ENCODE data around the gene TLE1. TPM values are rescaled to one million over a fixed set of nuclear protein-coding genes. Genes with fewer than 3 reads are reported as not detected.

The TLE1 gene
- polyA plus RNA-seq, 4 donors, result 5.9 to 28.6 (median 18.8) TPM

DNA sequence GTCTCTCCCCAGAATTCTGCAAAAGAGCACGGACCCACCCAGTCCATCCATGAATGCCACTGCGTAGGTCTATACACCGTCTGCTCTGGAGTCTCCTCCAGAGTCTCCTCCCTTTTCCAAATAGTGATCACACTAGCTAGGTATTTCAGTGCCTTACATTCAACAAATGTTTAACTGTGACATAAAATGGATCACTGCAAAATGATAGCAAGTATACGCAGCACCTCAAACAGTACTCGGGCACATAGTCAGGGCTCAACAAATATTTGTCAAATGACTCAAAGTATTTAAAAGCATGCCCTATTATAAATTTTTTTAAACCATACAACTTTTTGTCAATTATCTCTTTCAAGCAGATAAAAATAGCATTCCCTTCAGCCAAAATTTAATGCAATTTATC is 60.5 kb downstream of the TLE1 start:
- Histone ChIP-seq H3K36me3 (ENCODE audit: control insufficient read depth in 3 of 3, insufficient read depth in 2 of 3, low read depth in 1 of 3, low read length in 3 of 3) (peaks cover 0 to 7% (median 0%) of the 10 kb centered on the region in 3 donors), H3K4me1 (ENCODE audit: control insufficient read depth in 3 of 3, insufficient read depth in 2 of 3, low read depth in 1 of 3, low read length in 2 of 3) (peaks cover 0 to 6% (median 0%) of the 10 kb centered on the region in 3 donors), H3K9me3 (ENCODE audit: control insufficient read depth in 2 of 2, insufficient read depth in 1 of 2, low read depth in 1 of 2, low read length in 1 of 2) (no peaks in the 10 kb centered on the region), H3K27me3 (ENCODE audit: control insufficient read depth in 3 of 3, insufficient read depth in 3 of 3, low read length in 3 of 3) (no peaks in the 10 kb centered on the region), H3K27ac (ENCODE audit: low read depth in 1 of 3, low read length in 2 of 3) (no peak overlapping the region), H3K4me3 (ENCODE audit: low read depth in 1 of 3, low read length in 3 of 3) (no peak overlapping the region)
- FAIRE-seq (no peak), DNase-seq (no peak)
- 91 to 95% (median 94%) methylated on average over 5 of the region's 5 CpGs for WGBS, 3 donors

DNA sequence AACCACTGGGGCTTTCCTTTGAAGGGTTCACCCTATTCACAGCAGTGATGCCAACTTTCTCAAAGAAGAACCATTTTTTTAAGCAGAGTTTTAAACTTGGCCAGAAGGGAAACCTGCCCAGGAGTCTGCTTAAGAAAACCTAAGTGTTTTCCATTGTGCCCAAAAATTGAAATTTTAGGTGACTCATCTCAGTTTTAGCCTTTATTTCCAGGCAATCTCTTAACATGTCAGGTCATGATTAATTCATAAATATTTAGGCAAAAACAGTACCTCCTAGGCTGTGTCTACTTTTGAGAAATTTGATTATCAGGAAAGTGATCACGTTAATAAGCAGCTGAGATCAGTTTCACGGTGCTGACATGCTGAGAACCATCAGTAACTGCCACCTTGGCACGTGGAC is 61.9 kb downstream of the TLE1 start:
- whole genome bisulfite sequencing, 3 donors, result 81 to 92% (median 89%) methylated on average over 3 of the region's 3 CpGs
- Histone ChIP-seq H3K36me3 (ENCODE audit: control insufficient read depth in 3 of 3, insufficient read depth in 2 of 3, low read depth in 1 of 3, low read length in 3 of 3) (peaks cover 0 to 7% (median 0%) of the 10 kb centered on the region in 3 donors), H3K4me3 (ENCODE audit: low read depth in 1 of 3, low read length in 3 of 3) (no peak overlapping the region), H3K27ac (ENCODE audit: low read depth in 1 of 3, low read length in 2 of 3) (no peak overlapping the region), H3K4me1 (ENCODE audit: control insufficient read depth in 3 of 3, insufficient read depth in 2 of 3, low read depth in 1 of 3, low read length in 2 of 3) (peaks cover 0 to 1% (median 0%) of the 10 kb centered on the region in 3 donors), H3K27me3 (ENCODE audit: control insufficient read depth in 3 of 3, insufficient read depth in 3 of 3, low read length in 3 of 3) (no peaks in the 10 kb centered on the region), H3K9me3 (ENCODE audit: control insufficient read depth in 2 of 2, insufficient read depth in 1 of 2, low read depth in 1 of 2, low read length in 1 of 2) (no peaks in the 10 kb centered on the region)
- FAIRE-seq (no peak), DNase-seq (no peak)

DNA sequence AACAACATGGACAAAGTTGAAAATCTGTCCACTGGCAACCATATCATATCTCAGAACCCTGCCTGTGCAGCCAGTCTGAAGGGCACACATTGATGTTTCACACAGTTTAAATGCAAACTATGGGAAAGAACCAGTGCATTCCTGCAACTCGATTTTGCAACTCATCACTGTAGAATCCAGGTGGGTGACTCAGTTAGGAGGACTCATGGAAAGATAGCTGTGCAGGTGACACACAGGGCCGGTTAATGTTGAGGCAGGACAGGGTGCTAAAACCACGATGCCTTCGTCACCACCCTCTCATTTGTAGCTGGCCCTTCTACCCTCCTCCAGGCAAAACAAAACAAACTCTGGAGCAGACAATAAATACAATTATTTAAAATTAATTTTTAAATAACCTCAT is 62.8 kb downstream of the TLE1 start:
- H3K4me1 ChIP-seq (ENCODE audit: control insufficient read depth in 3 of 3, insufficient read depth in 2 of 3, low read depth in 1 of 3, low read length in 2 of 3), result no peaks in the 10 kb centered on the region
- no peak overlapping the region for H3K27ac ChIP-seq (ENCODE audit: low read depth in 1 of 3, low read length in 2 of 3)
- DNase-seq (no peak), FAIRE-seq (no peak)
- no peaks in the 10 kb centered on the region for H3K27me3 ChIP-seq (ENCODE audit: control insufficient read depth in 3 of 3, insufficient read depth in 3 of 3, low read length in 3 of 3)
- WGBS, 3 donors, result 74 to 86% (median 77%) methylated on average over 4 of the region's 4 CpGs
- H3K4me3 ChIP-seq (ENCODE audit: low read depth in 1 of 3, low read length in 3 of 3), result no peak overlapping the region
- no peaks in the 10 kb centered on the region for H3K9me3 ChIP-seq (ENCODE audit: control insufficient read depth in 2 of 2, insufficient read depth in 1 of 2, low read depth in 1 of 2, low read length in 1 of 2)
- H3K36me3 ChIP-seq (ENCODE audit: control insufficient read depth in 3 of 3, insufficient read depth in 2 of 3, low read depth in 1 of 3, low read length in 3 of 3), result peaks cover 0 to 7% (median 0%) of the 10 kb centered on the region in 3 donors

GRCh38 chr9:81625969-81626368 is 63.4 kb downstream of the TLE1 start:
- Histone ChIP-seq H3K9me3 (ENCODE audit: control insufficient read depth in 2 of 2, insufficient read depth in 1 of 2, low read depth in 1 of 2, low read length in 1 of 2) (no peaks in the 10 kb centered on the region), H3K27me3 (ENCODE audit: control insufficient read depth in 3 of 3, insufficient read depth in 3 of 3, low read length in 3 of 3) (no peaks in the 10 kb centered on the region), H3K4me1 (ENCODE audit: control insufficient read depth in 3 of 3, insufficient read depth in 2 of 3, low read depth in 1 of 3, low read length in 2 of 3) (no peaks in the 10 kb centered on the region), H3K4me3 (ENCODE audit: low read depth in 1 of 3, low read length in 3 of 3) (no peak overlapping the region), H3K27ac (ENCODE audit: low read depth in 1 of 3, low read length in 2 of 3) (no peak overlapping the region), H3K36me3 (ENCODE audit: control insufficient read depth in 3 of 3, insufficient read depth in 2 of 3, low read depth in 1 of 3, low read length in 3 of 3) (peaks cover 0 to 7% (median 0%) of the 10 kb centered on the region in 3 donors)
- WGBS, 3 donors, result 90 to 94% (median 92%) methylated on average over 6 of the region's 6 CpGs
- no peak for DNase-seq
- FAIRE-seq, result no peak

GRCh38 chr9:81623778-81624177 is 65.6 kb downstream of the TLE1 start:
- WGBS, 3 donors, result 90 to 91% (median 91%) methylated on average over 3 of the region's 3 CpGs
- no peak overlapping the region for H3K27ac ChIP-seq (ENCODE audit: low read depth in 1 of 3, low read length in 2 of 3)
- H3K9me3 ChIP-seq (ENCODE audit: control insufficient read depth in 2 of 2, insufficient read depth in 1 of 2, low read depth in 1 of 2, low read length in 1 of 2), result no peaks in the 10 kb centered on the region
- no peak for FAIRE-seq
- H3K36me3 ChIP-seq (ENCODE audit: control insufficient read depth in 3 of 3, insufficient read depth in 2 of 3, low read depth in 1 of 3, low read length in 3 of 3), result peaks cover 0 to 11% (median 0%) of the 10 kb centered on the region in 3 donors
- peaks cover 0 to 6% (median 0%) of the 10 kb centered on the region in 3 donors for H3K4me1 ChIP-seq (ENCODE audit: control insufficient read depth in 3 of 3, insufficient read depth in 2 of 3, low read depth in 1 of 3, low read length in 2 of 3)
- H3K27me3 ChIP-seq (ENCODE audit: control insufficient read depth in 3 of 3, insufficient read depth in 3 of 3, low read length in 3 of 3), result no peaks in the 10 kb centered on the region
- DNase-seq, result no peak
- H3K4me3 ChIP-seq (ENCODE audit: low read depth in 1 of 3, low read length in 3 of 3), result no peak overlapping the region

DNA sequence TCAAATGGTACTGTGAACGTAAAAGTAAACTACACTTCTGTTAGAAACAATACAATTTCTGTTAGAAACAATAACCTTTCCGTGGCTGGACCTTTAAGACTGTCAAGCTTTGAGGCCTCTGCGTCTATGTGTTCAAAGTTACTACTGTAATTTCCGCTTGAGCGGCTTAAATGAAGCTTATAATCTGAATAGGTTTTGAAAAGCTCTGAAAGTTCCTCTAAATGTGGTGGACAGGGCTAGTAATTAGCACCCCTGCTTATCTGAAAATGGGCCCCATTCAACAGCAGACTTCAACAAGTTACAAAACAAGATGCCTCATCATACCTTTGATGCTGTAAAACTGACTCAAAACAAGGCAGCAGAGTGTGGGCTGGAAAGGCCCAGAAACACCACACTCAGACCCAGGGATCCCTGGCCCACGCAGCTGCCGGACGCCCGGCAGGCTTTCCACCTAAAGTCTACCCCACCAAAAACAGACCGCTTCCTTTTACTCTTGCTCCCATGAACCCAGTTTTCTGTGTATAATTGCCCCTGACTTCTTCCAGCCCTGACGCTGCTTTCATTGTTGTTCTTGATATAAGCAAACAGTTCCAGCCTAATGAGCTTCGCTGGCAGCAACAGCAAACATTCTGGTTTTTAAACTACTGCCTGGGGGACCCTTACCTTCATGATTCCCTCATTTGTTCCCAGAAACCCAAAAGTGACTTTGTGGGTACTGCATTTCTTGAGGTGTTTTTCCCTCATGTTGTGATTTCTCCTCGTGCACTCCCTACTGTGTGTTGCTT is 66.7 kb downstream of the TLE1 start:
- H3K4me3 ChIP-seq (ENCODE audit: low read depth in 1 of 3, low read length in 3 of 3), result no peak overlapping the region
- no peak for FAIRE-seq
- DNase-seq, result no peak
- H3K27ac ChIP-seq (ENCODE audit: low read depth in 1 of 3, low read length in 2 of 3), result no peak overlapping the region
- 88 to 91% (median 90%) methylated on average over 13 of the region's 13 CpGs for WGBS, 3 donors
- H3K4me1 ChIP-seq (ENCODE audit: control insufficient read depth in 3 of 3, insufficient read depth in 2 of 3, low read depth in 1 of 3, low read length in 2 of 3), result peaks cover 0 to 6% (median 0%) of the 10 kb centered on the region in 3 donors
- H3K27me3 ChIP-seq (ENCODE audit: control insufficient read depth in 3 of 3, insufficient read depth in 3 of 3, low read length in 3 of 3), result no peaks in the 10 kb centered on the region
- H3K36me3 ChIP-seq (ENCODE audit: control insufficient read depth in 3 of 3, insufficient read depth in 2 of 3, low read depth in 1 of 3, low read length in 3 of 3), result peaks cover 0 to 9% (median 0%) of the 10 kb centered on the region in 3 donors
- H3K9me3 ChIP-seq (ENCODE audit: control insufficient read depth in 2 of 2, insufficient read depth in 1 of 2, low read depth in 1 of 2, low read length in 1 of 2), result no peaks in the 10 kb centered on the region

GRCh38 chr9:81621785-81622259 is 67.5 kb downstream of the TLE1 start:
- no peak for DNase-seq
- Histone ChIP-seq H3K9me3 (ENCODE audit: control insufficient read depth in 2 of 2, insufficient read depth in 1 of 2, low read depth in 1 of 2, low read length in 1 of 2) (no peaks in the 10 kb centered on the region), H3K27ac (ENCODE audit: low read depth in 1 of 3, low read length in 2 of 3) (no peak overlapping the region), H3K27me3 (ENCODE audit: control insufficient read depth in 3 of 3, insufficient read depth in 3 of 3, low read length in 3 of 3) (no peaks in the 10 kb centered on the region), H3K36me3 (ENCODE audit: control insufficient read depth in 3 of 3, insufficient read depth in 2 of 3, low read depth in 1 of 3, low read length in 3 of 3) (peaks cover 0 to 13% (median 0%) of the 10 kb centered on the region in 3 donors), H3K4me3 (ENCODE audit: low read depth in 1 of 3, low read length in 3 of 3) (no peak overlapping the region), H3K4me1 (ENCODE audit: control insufficient read depth in 3 of 3, insufficient read depth in 2 of 3, low read depth in 1 of 3, low read length in 2 of 3) (peaks cover 0 to 6% (median 0%) of the 10 kb centered on the region in 3 donors)
- no peak for FAIRE-seq
- 78 to 88% (median 88%) methylated on average over 11 of the region's 11 CpGs for WGBS, 3 donors

DNA sequence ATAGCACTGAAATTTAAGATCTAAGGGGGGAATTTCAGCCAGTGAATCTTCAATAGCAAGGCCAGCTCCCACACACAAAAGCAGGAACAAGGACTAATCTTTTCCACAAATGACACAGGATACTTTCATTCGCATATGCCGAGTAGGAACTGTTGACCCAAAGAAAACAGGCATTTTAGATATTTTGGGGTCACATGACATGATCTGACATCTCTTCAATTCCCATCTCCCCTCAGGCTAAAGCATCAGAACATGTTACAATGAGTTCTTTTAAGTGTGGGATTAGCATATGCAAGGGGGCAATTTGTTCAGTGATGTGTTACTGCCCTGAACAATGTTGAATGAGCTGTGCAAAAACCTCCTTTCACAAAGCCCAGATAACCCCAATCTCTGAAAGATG is 68.2 kb downstream of the TLE1 start:
- 81 to 98% (median 98%) methylated on average over 2 of the region's 2 CpGs for WGBS, 3 donors
- no peak overlapping the region for H3K27ac ChIP-seq (ENCODE audit: low read depth in 1 of 3, low read length in 2 of 3)
- DNase-seq (no peak), FAIRE-seq (no peak)
- peaks cover 0 to 6% (median 0%) of the 10 kb centered on the region in 3 donors for H3K4me1 ChIP-seq (ENCODE audit: control insufficient read depth in 3 of 3, insufficient read depth in 2 of 3, low read depth in 1 of 3, low read length in 2 of 3)
- no peaks in the 10 kb centered on the region for H3K9me3 ChIP-seq (ENCODE audit: control insufficient read depth in 2 of 2, insufficient read depth in 1 of 2, low read depth in 1 of 2, low read length in 1 of 2)
- peaks cover 0 to 13% (median 0%) of the 10 kb centered on the region in 3 donors for H3K36me3 ChIP-seq (ENCODE audit: control insufficient read depth in 3 of 3, insufficient read depth in 2 of 3, low read depth in 1 of 3, low read length in 3 of 3)
- H3K4me3 ChIP-seq (ENCODE audit: low read depth in 1 of 3, low read length in 3 of 3), result no peak overlapping the region
- H3K27me3 ChIP-seq (ENCODE audit: control insufficient read depth in 3 of 3, insufficient read depth in 3 of 3, low read length in 3 of 3), result no peaks in the 10 kb centered on the region
